ENCODE measurements around the gene ERVFRD-1. TPM values are rescaled to one million over a fixed set of nuclear protein-coding genes. Genes with fewer than 3 reads are reported as not detected.

ERVFRD-1 gene
- total and polyA plus RNA-seq, 2 donors (not counting 3 experiments of a cell fraction or from before 2014, with no cell fraction given): not detected

- no peak overlapping the region for H3K27ac ChIP-seq (ENCODE audit: insufficient read depth, low read depth, low read length)
- H3K9me1 ChIP-seq (replicated peaks; ENCODE audit: control insufficient read depth, extremely low read depth, insufficient read depth, low read length): no peaks in the 10 kb centered on the region
- no TSS peak for BruUV-seq (replicated peaks)
- no peak overlapping the region for H3K4me3 ChIP-seq (replicated peaks in 1 of 3; ENCODE audit: insufficient read depth in 1 of 3, low read depth in 1 of 3, low read length in 3 of 3)
- H4K20me1 ChIP-seq (replicated peaks; ENCODE audit: control insufficient read depth, extremely low read depth, insufficient read depth, low read length): no peaks in the 10 kb centered on the region
- DNase-seq (ENCODE audit: low read depth, low spot score) (no peak), FAIRE-seq (no peak)
- H3K27me3 ChIP-seq (ENCODE audit: control insufficient read depth in 2 of 2, insufficient read depth in 2 of 2, low read length in 2 of 2): no peaks in the 10 kb centered on the region
- peaks cover 13% of the 10 kb centered on the region for H3K4me1 ChIP-seq (ENCODE audit: control insufficient read depth, extremely low read depth, insufficient read depth, low read length)
- no peaks in the 10 kb centered on the region for H3K36me3 ChIP-seq (ENCODE audit: control insufficient read depth in 2 of 2, extremely low read depth in 1 of 2, insufficient read depth in 2 of 2, low read length in 2 of 2)
- peaks cover 45% of the 10 kb centered on the region for H3K79me2 ChIP-seq (ENCODE audit: control insufficient read depth, insufficient read depth, low read length)
- no peak overlapping the region for H3K4me2 ChIP-seq (ENCODE audit: insufficient read depth, low read length)
- H3K9ac ChIP-seq (replicated peaks; ENCODE audit: extremely low read depth, insufficient read depth, low read length): no peak overlapping the region
- POLR2A ChIA-PET: no interaction called here
- H3K9me3 ChIP-seq (replicated peaks; ENCODE audit: control insufficient read depth, insufficient read depth, low read length): no peaks in the 10 kb centered on the region
- CTCF ChIA-PET: no interaction called here
- dilution Hi-C loops (cut with MboI; ENCODE audit: extremely low pct_ligation_motif_present, low sequenced_read_pairs): loop anchor here (25.0 kb wide), 1 partner anchor 359 kb away; no protein-coding TSS in a partner anchor
- intact Hi-C loops (cut with micrococcal nuclease): no loop called here
- no peak overlapping the region for H2AFZ ChIP-seq (ENCODE audit: low read depth, low read length)
- TF ChIP-seq, protein P1, sequence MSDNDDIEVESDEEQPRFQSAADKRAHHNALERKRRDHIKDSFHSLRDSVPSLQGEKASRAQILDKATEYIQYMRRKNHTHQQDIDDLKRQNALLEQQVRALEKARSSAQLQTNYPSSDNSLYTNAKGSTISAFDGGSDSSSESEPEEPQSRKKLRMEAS (IDR thresholded peaks at IDR 0.05; ENCODE audit: insufficient read depth, insufficient read length): no peak
- TF ChIP-seq EZH2 (IDR thresholded peaks at IDR 0.05; ENCODE audit: borderline replicate concordance, low read depth, low read length, severe bottlenecking): no peak
- no peak for TF ChIP-seq MYC (IDR thresholded peaks at IDR 0.05; ENCODE audit: low read depth, low read length)
- TF ChIP-seq CTCF (IDR thresholded peaks at IDR 0.05; ENCODE audit: extremely low read depth in 1 of 2, insufficient read depth in 1 of 2, low read depth in 1 of 2, low read length in 2 of 2): no peak
- TF ChIP-seq FOS (IDR thresholded peaks at IDR 0.05; ENCODE audit: borderline replicate concordance, insufficient read depth, low read length): no peak
- no peak for TF ChIP-seq POLR2A (IDR thresholded peaks at IDR 0.05; ENCODE audit: low read depth, low read length)
- no peak for TF ChIP-seq POLR2AphosphoS5 (IDR thresholded peaks at IDR 0.05; ENCODE audit: insufficient read depth, low read depth, low read length)
- no peak for TF ChIP-seq JUN (IDR thresholded peaks at IDR 0.05; ENCODE audit: borderline replicate concordance, insufficient read depth, insufficient read length, low read depth)
- TF ChIP-seq GATA2 (IDR thresholded peaks at IDR 0.05; ENCODE audit: insufficient read depth, insufficient read length, low read depth, low read length): no peak
These were observed 17.1 kb upstream of the ERVFRD-1 start for GRCh38 chr6:11128608-11129007.
